Tibial nerve (tissue), 4 donors: ENCODE measurements around the gene VEGFA. TPM values are rescaled to one million over a fixed set of nuclear protein-coding genes. Genes with fewer than 3 reads are reported as not detected.

ENCODE experiments used
- DNase-seq, 2 donors: peaks; one replicate each; pipeline ENCODE4 v3.0.0-alpha.2; 2019; ENCODE audit warnings: low spot score in 2 of 2
- H3K27ac ChIP-seq, 4 donors: fragments of 200-600 bp; sonication (generic) in 3 of 4; one replicate each; pipeline ENCODE4 v1.5.1; 2017 to 2019; ENCODE audit warnings: mild to moderate bottlenecking in 1 of 4
- H3K27me3 ChIP-seq, 2 donors: fragments of 200-600 bp; sonication (generic) in 1 of 2; one replicate each; pipeline versions ENCODE4 v1.5.1 to v1.6.0; 2017 to 2019
- H3K36me3 ChIP-seq, 3 donors: fragments of 200-600 bp; sonication (generic); one replicate each; pipeline ENCODE4 v1.5.1; 2018 to 2019
- H3K4me1 ChIP-seq, 4 donors: fragments of 200-600 bp; sonication (generic) in 3 of 4; one replicate each; pipeline ENCODE4 v1.5.1; 2017 to 2019
- H3K4me3 ChIP-seq, 4 donors: fragments of 200-600 bp; sonication (generic) in 3 of 4; one replicate each; pipeline ENCODE4 v1.5.1; 2017 to 2019; ENCODE audit warnings: mild to moderate bottlenecking in 1 of 4, moderate library complexity in 1 of 4
- H3K9me3 ChIP-seq, 4 donors: fragments of 200-600 bp; sonication (generic) in 3 of 4; one replicate each; pipeline ENCODE4 v1.5.1; 2017 to 2019
- EP300 ChIP-seq, 2 donors: sonication (generic); formaldehyde crosslinking; IDR thresholded peaks; one replicate each; pipeline ENCODE4 v1.6.1; 2017; ENCODE audit warnings: antibody characterized with exemption in 2 of 2, mild to moderate bottlenecking in 1 of 2
- POLR2A ChIP-seq, 2 donors: fragments of 450-650 bp; IDR thresholded peaks; one replicate each; pipeline ENCODE4 v1.6.1; 2017; ENCODE audit warnings: antibody characterized with exemption in 2 of 2, mild to moderate bottlenecking in 2 of 2, moderate library complexity in 2 of 2
- WGBS, 2 donors: methylation state at CpG; one replicate each; pipeline ENCODE4 v1.1.5; 2018; 5-methylcytosine and 5-hydroxymethylcytosine counted together
- total RNA-seq, 4 donors: library from RNA; depleted of rRNA; stranded (reverse); fragments of >200 nt; gene quantifications; one replicate each; pipeline ENCODE4 v1.1.0, GENCODE V29; 2016
- TF ChIP-seq, protein P1 (sequence below), 5 experiments: fragments of 200-600 bp in 3 of 5; fragments of 450-650 bp in 2 of 5; sonication (generic) in 3 of 5; IDR thresholded peaks; one replicate each; pipeline ENCODE4 v1.5.1; 2016 to 2019; ENCODE audit warnings: antibody characterized with exemption in 5 of 5, mild to moderate bottlenecking in 3 of 5, moderate library complexity in 2 of 5

VEGFA gene
- total RNA-seq = 100 to 1,000 TPM; 175 to 220 (median 177) TPM

DNA sequence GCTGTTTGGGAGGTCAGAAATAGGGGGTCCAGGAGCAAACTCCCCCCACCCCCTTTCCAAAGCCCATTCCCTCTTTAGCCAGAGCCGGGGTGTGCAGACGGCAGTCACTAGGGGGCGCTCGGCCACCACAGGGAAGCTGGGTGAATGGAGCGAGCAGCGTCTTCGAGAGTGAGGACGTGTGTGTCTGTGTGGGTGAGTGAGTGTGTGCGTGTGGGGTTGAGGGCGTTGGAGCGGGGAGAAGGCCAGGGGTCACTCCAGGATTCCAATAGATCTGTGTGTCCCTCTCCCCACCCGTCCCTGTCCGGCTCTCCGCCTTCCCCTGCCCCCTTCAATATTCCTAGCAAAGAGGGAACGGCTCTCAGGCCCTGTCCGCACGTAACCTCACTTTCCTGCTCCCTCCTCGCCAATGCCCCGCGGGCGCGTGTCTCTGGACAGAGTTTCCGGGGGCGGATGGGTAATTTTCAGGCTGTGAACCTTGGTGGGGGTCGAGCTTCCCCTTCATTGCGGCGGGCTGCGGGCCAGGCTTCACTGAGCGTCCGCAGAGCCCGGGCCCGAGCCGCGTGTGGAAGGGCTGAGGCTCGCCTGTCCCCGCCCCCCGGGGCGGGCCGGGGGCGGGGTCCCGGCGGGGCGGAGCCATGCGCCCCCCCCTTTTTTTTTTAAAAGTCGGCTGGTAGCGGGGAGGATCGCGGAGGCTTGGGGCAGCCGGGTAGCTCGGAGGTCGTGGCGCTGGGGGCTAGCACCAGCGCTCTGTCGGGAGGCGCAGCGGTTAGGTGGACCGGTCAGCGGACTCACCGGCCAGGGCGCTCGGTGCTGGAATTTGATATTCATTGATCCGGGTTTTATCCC lies at the start of gene VEGFA:
Gene VEGFA (plus strand): TSS at position 686 of the 846 bp plus-strand sequence.
- TF ChIP-seq POLR2A (IDR thresholded peaks at IDR 0.05) (peak in 1 of 2 donors; percentile 91), EP300 (IDR thresholded peaks at IDR 0.05) (peak in 1 of 2 donors; percentile 93)
- TF ChIP-seq, protein P1, sequence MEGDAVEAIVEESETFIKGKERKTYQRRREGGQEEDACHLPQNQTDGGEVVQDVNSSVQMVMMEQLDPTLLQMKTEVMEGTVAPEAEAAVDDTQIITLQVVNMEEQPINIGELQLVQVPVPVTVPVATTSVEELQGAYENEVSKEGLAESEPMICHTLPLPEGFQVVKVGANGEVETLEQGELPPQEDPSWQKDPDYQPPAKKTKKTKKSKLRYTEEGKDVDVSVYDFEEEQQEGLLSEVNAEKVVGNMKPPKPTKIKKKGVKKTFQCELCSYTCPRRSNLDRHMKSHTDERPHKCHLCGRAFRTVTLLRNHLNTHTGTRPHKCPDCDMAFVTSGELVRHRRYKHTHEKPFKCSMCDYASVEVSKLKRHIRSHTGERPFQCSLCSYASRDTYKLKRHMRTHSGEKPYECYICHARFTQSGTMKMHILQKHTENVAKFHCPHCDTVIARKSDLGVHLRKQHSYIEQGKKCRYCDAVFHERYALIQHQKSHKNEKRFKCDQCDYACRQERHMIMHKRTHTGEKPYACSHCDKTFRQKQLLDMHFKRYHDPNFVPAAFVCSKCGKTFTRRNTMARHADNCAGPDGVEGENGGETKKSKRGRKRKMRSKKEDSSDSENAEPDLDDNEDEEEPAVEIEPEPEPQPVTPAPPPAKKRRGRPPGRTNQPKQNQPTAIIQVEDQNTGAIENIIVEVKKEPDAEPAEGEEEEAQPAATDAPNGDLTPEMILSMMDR (IDR thresholded peaks at IDR 0.05) = peak; percentile 97 to 98 (median 98)
- no peaks in the 10 kb centered on the region for H3K36me3 ChIP-seq
- H3K4me3 ChIP-seq = peak within 1 kb of the TSS; percentile 57 to 91 (median 84)
- 1% methylated on average over 41 to 54 of the region's 62 CpGs for WGBS, 2 donors
- peak; percentile 89 to 93 for DNase-seq
- H3K27me3 ChIP-seq = no peaks in the 10 kb centered on the region
- H3K9me3 ChIP-seq = no peaks in the 10 kb centered on the region
- H3K4me1 ChIP-seq = peaks cover 0 to 40% (median 19%) of the 10 kb centered on the region in 4 donors
- peak within 1 kb of the TSS; percentile 92 to 95 (median 92) for H3K27ac ChIP-seq

DNA sequence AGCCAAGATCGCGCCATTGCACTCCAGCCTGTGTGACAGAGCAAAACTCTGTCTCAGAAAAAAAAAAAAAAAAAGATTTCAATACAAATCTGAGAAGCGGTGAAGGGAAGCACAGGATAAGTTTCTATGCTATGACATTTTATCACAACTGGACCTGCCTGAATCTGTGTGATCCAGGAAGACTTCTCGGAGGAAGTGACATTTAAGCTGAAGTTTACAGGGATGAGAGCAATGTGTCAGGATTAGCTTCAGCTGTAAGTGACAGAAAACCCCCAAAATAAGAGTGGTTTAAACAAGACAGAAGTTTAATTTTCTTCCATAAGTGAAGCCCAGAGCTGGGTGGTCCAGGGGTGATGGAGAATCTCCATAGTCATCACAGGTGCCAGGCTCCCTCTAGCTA lies 49.0 kb upstream of the VEGFA start:
- TF ChIP-seq, protein P1 (IDR thresholded peaks at IDR 0.05) = no peak
- TF ChIP-seq POLR2A (IDR thresholded peaks at IDR 0.05) = no peak
- no peak for TF ChIP-seq EP300 (IDR thresholded peaks at IDR 0.05)
- Histone ChIP-seq H3K4me1 (peaks cover 0 to 68% (median 15%) of the 10 kb centered on the region in 4 donors), H3K27ac (no peak overlapping the region), H3K36me3 (no peaks in the 10 kb centered on the region), H3K27me3 (no peaks in the 10 kb centered on the region), H3K9me3 (no peaks in the 10 kb centered on the region), H3K4me3 (no peak overlapping the region)
- WGBS, 2 donors = 83 to 86% methylated on average over 4 of the region's 4 CpGs
- DNase-seq = no peak

DNA sequence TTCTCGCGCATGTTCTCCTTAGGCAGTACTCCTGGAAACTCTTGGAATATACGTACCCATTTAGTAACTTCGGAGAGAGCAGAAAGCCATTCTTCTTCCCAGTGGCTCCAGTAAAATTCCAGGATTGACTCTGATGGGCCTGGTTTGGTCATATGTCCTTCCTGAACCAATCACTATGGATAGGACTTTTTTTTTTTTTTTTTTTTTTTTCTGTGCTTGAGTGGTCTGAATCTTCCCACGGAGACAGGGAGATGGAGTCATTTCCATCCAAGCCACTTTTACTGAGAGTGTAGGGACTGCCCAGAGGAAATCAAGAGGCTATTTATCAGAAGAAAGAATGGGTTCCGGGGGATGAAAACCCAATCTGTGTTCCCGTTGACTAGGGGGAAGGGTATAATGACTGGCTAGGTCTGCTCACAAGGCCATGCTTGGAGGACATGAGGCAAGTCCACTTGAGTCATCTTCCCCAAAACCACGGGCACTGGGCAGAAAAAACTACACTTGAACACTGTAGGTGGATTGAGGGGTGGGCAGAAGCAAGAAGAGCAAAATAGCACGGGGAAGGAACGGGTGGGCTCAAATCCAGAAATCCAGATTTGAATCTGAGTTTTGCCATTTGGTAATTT lies 47.0 kb upstream of the VEGFA start:
- Histone ChIP-seq H3K27ac (peak overlapping the region in 1 of 4 donors; percentile 84), H3K27me3 (no peaks in the 10 kb centered on the region), H3K4me3 (no peak overlapping the region), H3K36me3 (no peaks in the 10 kb centered on the region), H3K4me1 (peaks cover 0 to 50% (median 15%) of the 10 kb centered on the region in 4 donors), H3K9me3 (no peaks in the 10 kb centered on the region)
- WGBS, 2 donors = 67 to 75% methylated on average over 10 of the region's 10 CpGs
- DNase-seq = no peak
- TF ChIP-seq POLR2A (IDR thresholded peaks at IDR 0.05) = no peak
- no peak for TF ChIP-seq EP300 (IDR thresholded peaks at IDR 0.05)
- TF ChIP-seq, protein P1 (IDR thresholded peaks at IDR 0.05) = no peak

DNA sequence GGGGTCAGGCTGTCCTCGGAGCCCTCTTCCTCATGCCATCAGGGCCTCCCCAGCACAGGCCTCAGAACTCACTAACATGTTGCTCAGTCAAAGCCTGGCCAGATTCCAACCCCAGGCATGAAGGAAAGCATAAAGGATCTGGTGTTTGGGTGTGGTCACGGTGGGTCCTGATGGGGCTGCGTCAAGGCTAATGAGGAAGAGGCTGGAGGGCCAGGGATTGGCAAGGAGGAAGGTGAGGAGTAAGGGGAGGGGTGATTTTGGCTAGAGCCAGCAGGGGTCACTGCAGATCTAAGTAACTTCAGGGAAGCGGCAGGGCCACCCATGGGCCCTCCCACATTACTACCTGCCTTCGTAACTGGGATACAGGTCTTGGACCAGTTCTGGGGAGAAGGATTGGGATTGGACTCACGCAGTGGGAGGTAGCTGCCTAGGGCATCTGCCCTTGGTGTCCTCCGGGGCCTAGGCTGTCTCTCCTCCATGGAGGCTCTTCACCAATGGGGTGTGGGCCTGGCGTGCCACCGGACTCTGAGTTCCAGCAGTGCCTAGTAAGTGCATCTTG lies 46.2 kb upstream of the VEGFA start:
- Histone ChIP-seq H3K4me3 (no peak overlapping the region), H3K27ac (peak overlapping the region in 2 of 4 donors; percentile 74 to 84), H3K9me3 (no peaks in the 10 kb centered on the region), H3K27me3 (no peaks in the 10 kb centered on the region), H3K4me1 (peaks cover 0 to 42% (median 13%) of the 10 kb centered on the region in 4 donors), H3K36me3 (no peaks in the 10 kb centered on the region)
- 55 to 56% methylated on average over 9 of the region's 9 CpGs for WGBS, 2 donors
- TF ChIP-seq, protein P1 (IDR thresholded peaks at IDR 0.05) = peak; percentile 26 to 62 (median 45)
- TF ChIP-seq POLR2A (IDR thresholded peaks at IDR 0.05) = no peak
- peak in 1 of 2 donors; percentile 54 for DNase-seq
